Panc1 (cell line): ENCODE data around the gene SULT4A1. TPM values are rescaled to one million over a fixed set of nuclear protein-coding genes. Genes with fewer than 3 reads are reported as not detected.

Experiments used
- ATAC-seq: fragments of 200-7000 bp; cut with Tn5 transposase; 2 replicates; pipeline ENCODE4 v1.9.1; 2020; ENCODE audit warnings: mild to moderate bottlenecking, moderate library complexity
- BruUV-seq: library from RNA; stranded (reverse); fragments of 400-500 nt; replicated peaks from 2 replicates; lab custom pipeline; 2021; lab: Mats Ljungman, UMichigan
- CTCF ChIA-PET: fragments of 300-600 bp; sonication (Branson Sonifier 250); formaldehyde crosslinking; loops from one replicate; lab custom pipeline; 2022; ENCODE audit warnings: antibody characterized with exemption; lab: Charles Lee
- POLR2A ChIA-PET: fragments of 300-600 bp; sonication (Branson Sonifier 250); formaldehyde crosslinking; loops from one replicate; lab custom pipeline; 2022; ENCODE audit warnings: antibody characterized with exemption; lab: Charles Lee
- DNase-seq: peaks from one replicate; pipeline ENCODE4 v3.0.0-alpha.2; 2010; ENCODE audit warnings: low read depth, low spot score
- H3K27ac ChIP-seq: 2 replicates; pipeline ENCODE4 v1.5.1; 2011; ENCODE audit warnings: mild to moderate bottlenecking, low read length, inconsistent platforms
- H3K27me3 ChIP-seq: fragments of 200-500 bp; sonication (Bioruptor generic); 2 replicates; pipeline ENCODE4 v1.6.0; 2014; ENCODE audit warnings: low read length, inconsistent platforms; ENCODE audit not compliant: control insufficient read depth, insufficient read depth
- H3K36me3 ChIP-seq: fragments of 200-500 bp; sonication (Bioruptor generic); 2 replicates; pipeline ENCODE4 v1.5.1; 2014; ENCODE audit warnings: inconsistent platforms, mild to moderate bottlenecking, low read length, moderate library complexity; ENCODE audit not compliant: control insufficient read depth, insufficient read depth
- H3K4me1 ChIP-seq: 2 replicates; pipeline ENCODE4 v1.5.1; 2011; ENCODE audit warnings: inconsistent platforms, mild to moderate bottlenecking, low read length, moderate library complexity; ENCODE audit not compliant: control insufficient read depth, insufficient read depth
- H3K4me3 ChIP-seq, 2 experiments: 2 replicates each; pipeline ENCODE4 v1.5.1; 2011 to 2012; ENCODE audit warnings: low read depth in 2 of 2, low read length in 2 of 2, mild to moderate bottlenecking in 2 of 2, inconsistent platforms in 1 of 2, moderate library complexity in 1 of 2
- H3K9me3 ChIP-seq: fragments of 200-500 bp; sonication (Bioruptor generic); 2 replicates; pipeline ENCODE4 v1.5.1; 2014; ENCODE audit warnings: low read depth, mild to moderate bottlenecking, inconsistent platforms, low read length, moderate library complexity; ENCODE audit not compliant: control insufficient read depth, insufficient read depth
- POLR2AphosphoS5 ChIP-seq: IDR thresholded peaks from 2 replicates; pipeline ENCODE4 v1.6.1; 2012; ENCODE audit warnings: mild to moderate bottlenecking, low read depth, low read length, moderate library complexity
- SIN3A ChIP-seq: IDR thresholded peaks from 2 replicates; pipeline ENCODE4 v1.6.1; 2012; ENCODE audit warnings: low read depth, mild to moderate bottlenecking, low read length, moderate library complexity, borderline replicate concordance; ENCODE audit not compliant: insufficient read depth
- TCF7L2 ChIP-seq: IDR thresholded peaks from 2 replicates; pipeline ENCODE4 v1.6.1; 2011; ENCODE audit warnings: mild to moderate bottlenecking, low read depth, low read length, inconsistent platforms
- in situ Hi-C: cut with HindIII; loops from 2 replicates; pipeline ENCODE4 v1.10.0; 2016; ENCODE audit warnings: low sequenced_read_pairs, low pct_unique_long_range_greater_than_20kb
- intact Hi-C: fragments of 100-400 bp; cut with micrococcal nuclease; formaldehyde crosslinking; loops from one replicate; pipeline ENCODE4 v1.10.0; 2022; ENCODE audit not compliant: unreplicated experiment
- total RNA-seq: library from RNA; stranded (reverse); gene quantifications from one replicate; pipeline ENCODE4 v1.2.1, GENCODE V29; 2021; ENCODE audit not compliant: unreplicated experiment
- TF ChIP-seq, protein P1 (sequence below): fragments of 450-650 bp; IDR thresholded peaks from 2 replicates; pipeline ENCODE4 v1.5.1; 2017; ENCODE audit warnings: mild to moderate bottlenecking
- TF ChIP-seq, protein P2 (sequence below), 2 experiments: IDR thresholded peaks; 2 replicates each; pipeline ENCODE4 v1.6.1; 2011 to 2012; ENCODE audit warnings: low read depth in 2 of 2, control low read depth in 1 of 2, low read length in 1 of 2, mild to moderate bottlenecking in 1 of 2, moderate library complexity in 1 of 2; ENCODE audit not compliant: insufficient read depth in 1 of 2

The SULT4A1 gene
- total RNA-seq, 1 experiment from 2014 or later = 12.0 TPM

DNA sequence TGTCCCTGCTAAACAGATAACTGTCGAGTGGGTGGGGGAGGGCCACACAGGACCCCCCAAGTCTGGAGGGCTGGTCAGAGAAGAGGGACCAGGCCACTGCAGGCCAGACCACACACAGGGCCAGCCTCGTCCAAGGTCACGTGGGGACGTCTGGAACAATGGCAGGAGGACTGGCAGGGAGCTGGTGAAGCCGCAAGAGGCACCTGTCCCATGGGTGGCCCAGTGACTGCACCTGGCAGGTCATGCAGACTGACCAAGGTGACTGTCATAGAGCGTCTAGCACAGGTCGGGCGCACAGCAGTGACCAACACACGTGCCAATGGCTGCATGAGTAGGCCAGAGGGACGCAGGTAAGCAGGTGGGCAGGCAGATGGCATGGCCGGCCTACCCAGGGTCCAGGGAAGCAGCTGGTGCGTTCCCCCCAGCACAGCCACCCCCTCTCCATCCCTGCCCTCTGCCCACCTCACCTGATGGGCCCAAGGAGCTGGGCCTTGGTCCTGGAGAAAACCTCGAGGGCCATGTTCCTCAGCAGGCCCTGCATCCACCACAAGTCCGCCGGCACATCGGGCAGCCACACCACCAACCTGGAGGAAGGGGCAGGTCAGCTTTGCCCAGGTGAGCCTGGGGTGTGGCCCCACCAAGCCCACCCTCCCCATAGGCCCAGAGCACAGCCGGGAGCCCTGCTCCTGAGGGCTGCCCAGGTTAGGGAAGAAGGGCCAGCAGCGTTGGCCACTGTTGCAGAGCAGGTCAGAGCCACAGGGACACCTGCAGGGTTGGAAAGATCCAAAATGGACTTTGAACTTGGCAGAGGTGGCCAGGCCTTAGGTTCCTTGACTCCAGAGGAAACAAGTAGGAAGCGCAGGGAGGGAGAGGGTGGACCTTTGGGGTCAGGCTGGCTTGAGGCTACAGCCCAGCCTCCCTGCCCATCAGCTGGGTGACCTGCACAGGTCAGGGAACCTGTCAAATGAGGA is 19.1 kb upstream of the SULT4A1 start:
- DNase-seq (no peak), ATAC-seq (no peak)
- Histone ChIP-seq H3K4me1 (no peaks in the 10 kb centered on the region), H3K9me3 (no peaks in the 10 kb centered on the region), H3K27ac (no peak overlapping the region), H3K36me3 (no peaks in the 10 kb centered on the region), H3K27me3 (no peaks in the 10 kb centered on the region), H3K4me3 (no peak overlapping the region)
- POLR2A ChIA-PET = no interaction called here
- CTCF ChIA-PET = no interaction called here
- no TSS peak for BruUV-seq
- intact Hi-C loops (no loop called here), in situ Hi-C loops (no loop called here)
- TF ChIP-seq, protein P1, sequence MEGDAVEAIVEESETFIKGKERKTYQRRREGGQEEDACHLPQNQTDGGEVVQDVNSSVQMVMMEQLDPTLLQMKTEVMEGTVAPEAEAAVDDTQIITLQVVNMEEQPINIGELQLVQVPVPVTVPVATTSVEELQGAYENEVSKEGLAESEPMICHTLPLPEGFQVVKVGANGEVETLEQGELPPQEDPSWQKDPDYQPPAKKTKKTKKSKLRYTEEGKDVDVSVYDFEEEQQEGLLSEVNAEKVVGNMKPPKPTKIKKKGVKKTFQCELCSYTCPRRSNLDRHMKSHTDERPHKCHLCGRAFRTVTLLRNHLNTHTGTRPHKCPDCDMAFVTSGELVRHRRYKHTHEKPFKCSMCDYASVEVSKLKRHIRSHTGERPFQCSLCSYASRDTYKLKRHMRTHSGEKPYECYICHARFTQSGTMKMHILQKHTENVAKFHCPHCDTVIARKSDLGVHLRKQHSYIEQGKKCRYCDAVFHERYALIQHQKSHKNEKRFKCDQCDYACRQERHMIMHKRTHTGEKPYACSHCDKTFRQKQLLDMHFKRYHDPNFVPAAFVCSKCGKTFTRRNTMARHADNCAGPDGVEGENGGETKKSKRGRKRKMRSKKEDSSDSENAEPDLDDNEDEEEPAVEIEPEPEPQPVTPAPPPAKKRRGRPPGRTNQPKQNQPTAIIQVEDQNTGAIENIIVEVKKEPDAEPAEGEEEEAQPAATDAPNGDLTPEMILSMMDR = no peak
- TF ChIP-seq, protein P2, sequence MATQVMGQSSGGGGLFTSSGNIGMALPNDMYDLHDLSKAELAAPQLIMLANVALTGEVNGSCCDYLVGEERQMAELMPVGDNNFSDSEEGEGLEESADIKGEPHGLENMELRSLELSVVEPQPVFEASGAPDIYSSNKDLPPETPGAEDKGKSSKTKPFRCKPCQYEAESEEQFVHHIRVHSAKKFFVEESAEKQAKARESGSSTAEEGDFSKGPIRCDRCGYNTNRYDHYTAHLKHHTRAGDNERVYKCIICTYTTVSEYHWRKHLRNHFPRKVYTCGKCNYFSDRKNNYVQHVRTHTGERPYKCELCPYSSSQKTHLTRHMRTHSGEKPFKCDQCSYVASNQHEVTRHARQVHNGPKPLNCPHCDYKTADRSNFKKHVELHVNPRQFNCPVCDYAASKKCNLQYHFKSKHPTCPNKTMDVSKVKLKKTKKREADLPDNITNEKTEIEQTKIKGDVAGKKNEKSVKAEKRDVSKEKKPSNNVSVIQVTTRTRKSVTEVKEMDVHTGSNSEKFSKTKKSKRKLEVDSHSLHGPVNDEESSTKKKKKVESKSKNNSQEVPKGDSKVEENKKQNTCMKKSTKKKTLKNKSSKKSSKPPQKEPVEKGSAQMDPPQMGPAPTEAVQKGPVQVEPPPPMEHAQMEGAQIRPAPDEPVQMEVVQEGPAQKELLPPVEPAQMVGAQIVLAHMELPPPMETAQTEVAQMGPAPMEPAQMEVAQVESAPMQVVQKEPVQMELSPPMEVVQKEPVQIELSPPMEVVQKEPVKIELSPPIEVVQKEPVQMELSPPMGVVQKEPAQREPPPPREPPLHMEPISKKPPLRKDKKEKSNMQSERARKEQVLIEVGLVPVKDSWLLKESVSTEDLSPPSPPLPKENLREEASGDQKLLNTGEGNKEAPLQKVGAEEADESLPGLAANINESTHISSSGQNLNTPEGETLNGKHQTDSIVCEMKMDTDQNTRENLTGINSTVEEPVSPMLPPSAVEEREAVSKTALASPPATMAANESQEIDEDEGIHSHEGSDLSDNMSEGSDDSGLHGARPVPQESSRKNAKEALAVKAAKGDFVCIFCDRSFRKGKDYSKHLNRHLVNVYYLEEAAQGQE (IDR thresholded peaks at IDR 0.05; ENCODE audit: insufficient read depth in 1 of 2, low read depth in 2 of 2, low read length in 1 of 2) = no peak
- TF ChIP-seq POLR2AphosphoS5 (no peak), SIN3A (no peak)

DNA sequence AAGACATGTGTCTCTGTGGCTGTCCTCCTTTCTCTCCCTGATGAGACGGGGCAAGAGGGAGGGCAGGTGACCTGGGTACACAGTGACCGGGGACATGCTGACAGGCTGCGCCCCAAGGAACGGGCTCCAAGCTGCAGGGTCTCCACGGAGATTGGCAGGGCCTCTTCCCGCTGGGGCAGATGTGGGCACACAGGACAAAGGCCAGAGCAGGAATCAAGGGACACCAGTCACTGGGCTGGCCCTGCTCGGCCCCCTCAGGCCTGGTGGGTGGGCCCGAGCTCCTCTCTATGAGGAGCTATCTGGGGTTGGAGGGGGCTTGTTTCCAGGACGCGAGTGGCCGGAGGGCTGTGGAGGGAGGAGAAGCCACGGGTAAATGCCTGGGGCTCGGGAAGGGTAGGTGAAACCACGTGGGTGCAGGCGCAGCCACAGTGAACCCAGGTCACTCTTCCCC is 18.3 kb upstream of the SULT4A1 start:
- ChIA-PET CTCF (no interaction called here), POLR2A (no interaction called here)
- H3K4me3 ChIP-seq = no peak overlapping the region
- in situ Hi-C loops = no loop called here
- H3K27ac ChIP-seq = no peak overlapping the region
- TF ChIP-seq TCF7L2 = no peak
- TF ChIP-seq SIN3A = no peak
- H3K36me3 ChIP-seq = no peaks in the 10 kb centered on the region
- DNase-seq (no peak), ATAC-seq (no peak)
- H3K9me3 ChIP-seq = no peaks in the 10 kb centered on the region
- intact Hi-C loops = no loop called here
- no peaks in the 10 kb centered on the region for H3K4me1 ChIP-seq
- no TSS peak for BruUV-seq
- no peaks in the 10 kb centered on the region for H3K27me3 ChIP-seq
